ENCODE results near the gene RASSF4.

GRCh38 chr10:44982114-44982460 lies 22.5 kb downstream of the RASSF4 start:
- TF ChIP-seq CTCF (IDR thresholded peaks at IDR 0.05; ENCODE audit: low read depth, low read length) (no peak), EZH2phosphoT487 (IDR thresholded peaks at IDR 0.05; ENCODE audit: low read depth) (no peak)

Measured in OCI-LY3 (cell line).